HCT116 (cell line): Measurements from ENCODE around the gene IGFBP7.

Experiments used
- POLR2A ChIP-seq: IDR thresholded peaks from 2 replicates; pipeline ENCODE4 v1.7.0; 2011; ENCODE audit warnings: borderline replicate concordance; ENCODE audit not compliant: insufficient read depth, insufficient read length; ENCODE audit errors: extremely low read depth
- POLR2AphosphoS5 ChIP-seq: IDR thresholded peaks from 2 replicates; pipeline ENCODE4 v1.6.1; 2011; ENCODE audit warnings: mild to moderate bottlenecking, low read depth, low read length, moderate library complexity
- ZBTB33 ChIP-seq: IDR thresholded peaks from 2 replicates; pipeline ENCODE4 v1.6.1; 2011; ENCODE audit warnings: mild to moderate bottlenecking, low read length, moderate library complexity; ENCODE audit not compliant: insufficient replicate concordance; ENCODE audit errors: extremely low read depth
- TF ChIP-seq, protein P1 (sequence below), 3 experiments: fragments of 200-600 bp in 1 of 3; sonication (generic) in 1 of 3; IDR thresholded peaks in 2 of 3; conservative IDR thresholded peaks in 1 of 3; 2 replicates each; pipeline ENCODE4 v1.5.1; 2012 to 2017; ENCODE audit warnings: low read depth in 2 of 3, low read length in 2 of 3, antibody characterized with exemption in 1 of 3, borderline replicate concordance in 1 of 3, control low read depth in 1 of 3, mild to moderate bottlenecking in 1 of 3, mixed read lengths in 1 of 3, mixed run types in 1 of 3, moderate library complexity in 1 of 3; ENCODE audit not compliant: insufficient read depth in 1 of 3

GRCh38 chr4:57094832-57095223 lies 15.4 kb downstream of the IGFBP7 start:
- TF ChIP-seq, protein P1, sequence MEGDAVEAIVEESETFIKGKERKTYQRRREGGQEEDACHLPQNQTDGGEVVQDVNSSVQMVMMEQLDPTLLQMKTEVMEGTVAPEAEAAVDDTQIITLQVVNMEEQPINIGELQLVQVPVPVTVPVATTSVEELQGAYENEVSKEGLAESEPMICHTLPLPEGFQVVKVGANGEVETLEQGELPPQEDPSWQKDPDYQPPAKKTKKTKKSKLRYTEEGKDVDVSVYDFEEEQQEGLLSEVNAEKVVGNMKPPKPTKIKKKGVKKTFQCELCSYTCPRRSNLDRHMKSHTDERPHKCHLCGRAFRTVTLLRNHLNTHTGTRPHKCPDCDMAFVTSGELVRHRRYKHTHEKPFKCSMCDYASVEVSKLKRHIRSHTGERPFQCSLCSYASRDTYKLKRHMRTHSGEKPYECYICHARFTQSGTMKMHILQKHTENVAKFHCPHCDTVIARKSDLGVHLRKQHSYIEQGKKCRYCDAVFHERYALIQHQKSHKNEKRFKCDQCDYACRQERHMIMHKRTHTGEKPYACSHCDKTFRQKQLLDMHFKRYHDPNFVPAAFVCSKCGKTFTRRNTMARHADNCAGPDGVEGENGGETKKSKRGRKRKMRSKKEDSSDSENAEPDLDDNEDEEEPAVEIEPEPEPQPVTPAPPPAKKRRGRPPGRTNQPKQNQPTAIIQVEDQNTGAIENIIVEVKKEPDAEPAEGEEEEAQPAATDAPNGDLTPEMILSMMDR (IDR thresholded peaks at IDR 0.05 in 2 of 3, conservative IDR thresholded peaks at IDR 0.05 in 1 of 3; ENCODE audit: borderline replicate concordance in 1 of 3, insufficient read depth in 1 of 3, low read depth in 2 of 3, low read length in 2 of 3): no peak
- no peak for TF ChIP-seq POLR2AphosphoS5
- TF ChIP-seq ZBTB33: no peak
- TF ChIP-seq POLR2A: no peak
